Hematopoietic multipotent progenitor cell treated with erythropoietin and hydrocortisone succinate and interleukin-3 and kit ligand, for 4 days (in vitro differentiated cells): ENCODE results near the gene MAN1A2.
"Not testable (repeated sequence)": the region's sequence is repeated elsewhere in the genome, so short reads cannot be mapped to it uniquely, and the experiment has no call there.

Experiments used
- DNase-seq: peaks from one replicate; pipeline ENCODE4 v3.0.0-alpha.2; 2015

MAN1A2 gene

GRCh38 chr1:117403597-117403996 lies 36.3 kb downstream of the MAN1A2 start:
- DNase-seq: no peak

DNA sequence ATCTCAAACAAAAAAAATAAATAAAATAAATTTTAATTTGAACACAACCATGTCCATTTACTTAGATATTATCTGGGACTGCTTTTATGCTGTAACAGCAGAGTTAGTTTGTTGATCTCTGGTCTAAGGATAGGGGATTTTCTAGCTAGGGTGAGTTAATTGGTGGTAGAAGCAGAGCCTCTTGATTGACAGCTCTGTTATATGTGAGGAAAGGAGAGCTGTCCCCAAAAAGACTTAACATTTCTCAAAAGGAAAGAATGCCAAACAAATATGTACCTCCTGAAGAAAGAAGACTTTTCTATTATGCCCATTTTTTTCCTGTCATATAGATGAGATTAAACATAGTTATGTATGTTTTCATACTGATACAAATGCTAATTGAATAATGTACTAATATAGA lies 37.8 kb downstream of the MAN1A2 start:
- no peak for DNase-seq

GRCh38 chr1:117412472-117412871 lies 45.2 kb downstream of the MAN1A2 start:
- DNase-seq: no peak

DNA sequence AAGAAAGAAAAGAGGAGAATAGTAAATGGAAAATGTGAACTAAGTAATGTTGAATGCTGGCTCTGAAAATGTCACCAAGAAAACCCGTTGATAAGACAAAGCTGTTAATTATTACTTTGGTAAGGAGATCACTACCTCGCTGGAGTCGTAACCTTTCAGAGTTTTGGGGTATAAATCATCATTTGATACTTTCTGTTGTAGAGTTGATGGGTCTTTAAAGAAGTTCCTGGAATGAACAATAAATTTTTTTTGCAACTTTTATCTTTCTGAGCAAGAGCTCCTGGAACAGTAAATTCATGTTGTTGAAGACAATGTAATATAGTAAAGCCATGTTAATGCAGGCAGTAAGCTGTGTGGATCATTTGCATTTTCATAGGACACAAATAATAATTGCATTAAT lies 46.2 kb downstream of the MAN1A2 start:
- DNase-seq: no peak

- DNase-seq: no peak
Measured at GRCh38 chr1:117414943-117415342, 47.7 kb downstream of the MAN1A2 start.

DNA sequence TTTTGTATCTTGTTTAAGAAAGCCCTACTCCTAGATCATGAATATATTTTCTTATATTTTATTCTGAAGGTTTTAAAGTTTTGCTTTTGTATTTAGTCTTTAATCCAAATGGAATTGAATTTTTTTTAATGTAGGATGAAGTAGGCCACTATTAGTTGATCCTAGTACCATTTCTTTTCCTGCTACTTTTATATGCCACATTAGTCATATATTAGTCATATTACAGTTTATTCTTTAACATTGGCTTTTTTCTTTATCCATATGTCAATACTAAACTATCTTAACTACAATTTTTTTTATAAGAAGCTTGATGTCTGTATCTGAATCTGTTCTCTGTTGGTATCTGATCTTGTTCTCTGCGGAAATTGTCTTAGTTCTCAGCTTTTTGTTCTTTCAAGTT lies 48.8 kb downstream of the MAN1A2 start:
- DNase-seq: no peak

DNA sequence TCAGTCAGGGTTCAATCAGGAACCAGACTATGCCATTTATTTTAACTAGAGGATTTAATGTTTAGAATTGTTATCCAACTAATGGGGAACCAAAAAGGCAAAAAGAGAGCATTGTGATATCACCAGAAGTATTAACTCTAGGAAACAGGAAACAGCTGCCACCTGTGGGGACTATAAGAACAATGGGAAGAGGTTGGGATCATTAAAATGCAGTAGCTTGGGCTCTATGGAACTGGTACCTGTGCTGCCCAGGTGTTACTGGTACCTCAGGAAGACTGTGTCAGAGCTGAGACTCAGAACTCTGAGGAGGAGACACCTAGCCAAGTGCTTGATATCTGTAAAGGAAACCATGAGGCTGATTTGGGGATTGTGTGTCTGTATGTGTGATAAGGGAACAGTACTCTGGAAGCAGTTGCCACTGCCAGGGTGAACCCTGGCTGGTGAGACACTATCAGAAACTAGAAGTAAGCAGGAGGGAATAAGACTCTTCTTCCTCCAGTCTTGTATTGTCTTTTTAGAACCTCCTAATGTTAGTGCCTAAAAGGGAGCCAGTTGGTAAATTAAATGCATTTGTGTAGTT lies 49.4 kb downstream of the MAN1A2 start:
- peak; percentile 62 for DNase-seq

- DNase-seq: no peak
Measured at GRCh38 chr1:117425050-117425734, 57.9 kb downstream of the MAN1A2 start.

DNA sequence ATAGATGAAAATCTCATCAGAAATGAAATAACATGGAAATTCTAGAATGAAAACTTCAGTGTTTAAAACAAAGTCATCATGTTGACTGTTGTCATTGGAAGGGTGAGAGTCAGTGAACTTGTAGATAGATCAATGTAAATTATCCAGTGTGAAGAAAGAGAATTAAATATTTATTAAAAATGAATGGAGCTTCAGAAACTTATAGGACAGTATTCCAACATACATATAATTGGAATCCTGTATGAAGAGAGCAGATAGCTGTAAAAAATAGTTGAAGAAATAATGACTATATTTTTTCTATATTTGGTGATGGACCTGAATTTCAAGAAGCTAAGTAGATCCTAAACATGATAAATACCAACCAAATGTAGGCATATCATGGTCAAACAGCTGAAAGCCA lies 60.0 kb downstream of the MAN1A2 start:
- no peak for DNase-seq

DNA sequence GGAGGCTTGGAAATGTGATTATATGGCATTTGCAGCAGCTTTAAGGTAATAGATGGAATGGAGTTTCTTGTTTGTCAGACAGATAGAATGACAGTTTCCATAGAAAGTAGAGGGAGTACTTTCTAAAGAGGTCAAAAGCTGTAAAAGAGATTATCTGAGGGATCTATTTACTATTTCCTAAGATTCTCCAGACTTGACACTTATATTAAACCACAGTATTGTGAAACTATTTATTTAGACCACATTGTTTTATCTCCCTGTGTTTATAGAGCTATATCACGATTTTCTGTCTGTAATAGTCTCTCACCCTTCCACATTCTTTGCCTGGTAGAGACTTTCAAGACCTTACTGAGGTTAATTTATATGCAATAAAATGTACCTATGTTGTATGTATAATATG lies 66.7 kb downstream of the MAN1A2 start:
- peak; percentile 17 for DNase-seq

DNA sequence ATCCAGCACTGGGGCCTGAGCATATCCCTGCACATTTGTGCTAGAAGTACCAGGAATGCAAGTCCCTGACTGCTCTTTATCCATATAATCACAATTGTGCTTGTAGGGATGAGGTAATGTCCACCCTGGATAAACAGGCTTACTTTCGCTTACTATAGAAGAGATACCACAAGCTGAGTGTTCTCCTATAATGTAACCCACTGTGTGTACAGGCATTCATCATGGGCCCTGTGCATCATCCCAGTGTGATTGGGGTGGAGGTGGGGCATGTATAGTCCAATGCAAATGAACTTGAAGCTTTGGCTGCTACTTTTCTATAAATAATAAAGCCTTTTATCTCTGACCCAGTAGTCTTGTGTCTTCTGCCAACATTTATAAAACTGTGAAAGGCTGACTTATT lies 69.3 kb downstream of the MAN1A2 start:
- no peak for DNase-seq

- DNase-seq: no peak
Measured at GRCh38 chr1:117447661-117448060, 80.4 kb downstream of the MAN1A2 start.

GRCh38 chr1:117452216-117452615 lies 85.0 kb downstream of the MAN1A2 start:
- DNase-seq: no peak

- DNase-seq: no peak
Measured at GRCh38 chr1:117453958-117454357, 86.7 kb downstream of the MAN1A2 start.

DNA sequence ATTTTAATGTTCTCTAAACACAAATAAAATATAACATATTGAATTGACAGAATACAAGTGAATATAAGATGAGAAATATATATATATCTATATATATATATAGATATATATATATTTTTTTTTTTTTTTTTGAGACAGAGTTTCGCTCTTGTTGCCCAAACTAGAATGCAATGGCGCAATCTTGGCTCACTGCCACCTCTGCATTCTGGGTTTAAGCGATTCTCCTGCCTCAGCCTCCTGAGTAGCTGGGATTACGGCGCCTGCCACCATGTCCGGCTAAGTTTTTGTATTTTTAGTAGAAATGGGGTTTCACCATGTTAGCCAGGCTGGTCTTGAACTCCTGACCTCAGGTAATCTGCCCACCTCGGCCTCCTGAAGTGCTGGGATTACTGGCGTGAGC lies 91.2 kb downstream of the MAN1A2 start:
- not testable (repeated sequence) for DNase-seq

DNA sequence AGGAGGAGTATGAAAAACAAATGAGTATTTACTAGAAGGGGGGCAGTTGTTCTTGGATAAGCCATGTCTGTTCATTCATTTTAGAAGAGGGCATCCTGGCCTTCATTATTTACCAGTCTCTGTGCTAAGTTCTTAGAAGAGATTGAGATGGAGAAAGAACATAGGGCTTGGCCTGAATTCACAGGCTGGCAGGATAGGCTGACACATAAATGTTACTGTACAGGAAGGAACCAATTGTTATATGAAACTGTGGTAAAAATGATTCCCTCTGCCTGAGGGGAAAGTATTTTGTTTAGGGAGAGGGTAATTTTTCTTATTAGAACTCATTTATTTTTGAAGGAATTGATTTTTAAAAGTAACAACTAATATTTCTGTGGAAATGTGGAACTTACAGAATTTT lies 99.5 kb downstream of the MAN1A2 start:
- DNase-seq: no peak

DNA sequence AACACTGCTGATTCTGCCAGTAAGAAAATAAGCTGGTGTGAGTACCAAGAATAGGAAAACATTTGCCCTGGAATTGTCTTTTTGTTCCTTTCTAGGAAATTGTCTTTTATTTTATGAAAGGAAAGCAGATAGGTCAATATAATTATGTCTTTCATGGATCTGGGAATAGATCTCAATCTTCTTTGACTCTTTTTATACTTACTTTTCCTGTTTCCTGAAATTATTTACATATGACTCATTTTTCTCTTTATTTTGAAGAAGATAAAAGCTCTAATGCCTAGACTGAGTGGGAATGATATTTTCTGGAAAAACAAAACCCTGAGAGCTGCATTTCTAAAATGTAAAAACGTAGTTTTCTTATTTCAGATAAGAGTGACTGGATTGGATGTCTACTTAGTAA lies 100.1 kb downstream of the MAN1A2 start:
- no peak for DNase-seq

GRCh38 chr1:117473063-117473462 lies 105.8 kb downstream of the MAN1A2 start:
- DNase-seq: no peak

- not testable (repeated sequence) for DNase-seq
Measured at GRCh38 chr1:117475495-117475894, 108.2 kb downstream of the MAN1A2 start.

GRCh38 chr1:117479086-117479485 lies 111.8 kb downstream of the MAN1A2 start:
- no peak for DNase-seq

- DNase-seq: peak; percentile 4
Measured at GRCh38 chr1:117481410-117481809, 114.2 kb downstream of the MAN1A2 start.

DNA sequence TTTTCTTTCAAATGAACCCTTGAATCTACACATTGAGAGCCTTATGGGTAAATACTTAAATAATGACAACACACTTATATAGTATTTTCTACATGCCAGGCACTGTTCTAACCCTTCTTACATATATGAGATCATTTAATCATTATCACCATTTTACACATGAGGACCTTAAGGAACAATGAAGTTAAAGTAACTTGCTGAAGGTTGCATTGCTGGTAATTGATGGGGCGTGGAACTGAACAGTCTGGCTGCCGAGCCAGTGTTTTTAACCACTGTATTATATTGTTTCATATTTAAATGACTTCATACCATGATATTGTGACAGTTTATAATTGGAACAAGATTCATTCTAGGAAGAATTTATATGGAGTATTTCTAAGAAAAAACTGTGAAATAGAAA lies 126.7 kb downstream of the MAN1A2 start:
- no peak for DNase-seq

- no peak for DNase-seq
Measured at GRCh38 chr1:117495068-117495467, 127.8 kb downstream of the MAN1A2 start.

DNA sequence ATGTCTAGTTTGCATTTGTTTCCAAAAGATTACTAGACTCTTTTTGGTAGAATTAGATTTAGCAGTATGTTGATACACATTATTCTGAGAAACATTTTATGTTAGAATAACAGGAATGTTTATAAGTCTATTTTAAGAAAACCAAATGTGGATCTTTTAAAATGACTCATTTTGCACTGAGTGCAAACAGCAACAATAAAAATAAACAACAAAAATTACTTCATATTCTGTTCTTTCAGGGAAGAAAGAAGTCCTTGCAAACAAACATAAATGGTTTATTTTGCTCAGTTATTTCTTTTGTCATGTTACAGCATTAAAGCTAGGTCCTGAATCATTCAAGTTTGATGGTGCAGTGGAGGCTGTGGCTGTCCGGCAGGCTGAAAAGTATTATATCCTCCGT lies 131.8 kb downstream of the MAN1A2 start:
- no peak for DNase-seq

GRCh38 chr1:117500584-117500983 lies 133.3 kb downstream of the MAN1A2 start:
- no peak for DNase-seq
